ENCODE measurements around the gene DNAJB6. TPM values are rescaled to one million over a fixed set of nuclear protein-coding genes. Genes with fewer than 3 reads are reported as not detected.

Gene DNAJB6
- total RNA-seq, 1 experiment from 2014 or later: 82.5 TPM

- Histone ChIP-seq H2AFZ (ENCODE audit: low read depth, low read length, poor library complexity, severe bottlenecking) (no peak overlapping the region), H3K4me3 (replicated peaks in 1 of 2; ENCODE audit: low read depth in 1 of 2, low read length in 2 of 2) (no peak overlapping the region), H4K20me1 (ENCODE audit: insufficient read depth) (no peaks in the 10 kb centered on the region), H3K4me1 (ENCODE audit: control insufficient read depth in 1 of 2, insufficient read depth in 2 of 2, low read length in 2 of 2) (peaks cover 22 to 40% of the 10 kb centered on the region in 2 experiments), H3K9me2 (ENCODE audit: insufficient read depth) (no peaks in the 10 kb centered on the region), H3K9me3 (ENCODE audit: control insufficient read depth in 1 of 2, insufficient read depth in 1 of 2, low read depth in 1 of 2, low read length in 2 of 2) (no peaks in the 10 kb centered on the region), H3K9ac (ENCODE audit: low read length) (no peak overlapping the region), H3K79me2 (ENCODE audit: insufficient read depth, low read length) (no peaks in the 10 kb centered on the region), H3K27ac (ENCODE audit: low read depth, low read length) (no peak overlapping the region), H3K4me2 (ENCODE audit: low read length) (no peak overlapping the region), H3K27me3 (ENCODE audit: insufficient read depth, low read length) (no peaks in the 10 kb centered on the region), H3K36me3 (ENCODE audit: control insufficient read depth in 1 of 2, insufficient read depth in 2 of 2, low read length in 2 of 2) (no peaks in the 10 kb centered on the region)
- no TSS peak for BruUV-seq (replicated peaks)
- RAD21 ChIA-PET (ENCODE audit: low non-redundant PET in 1 of 2, low total read pairs in 2 of 2, uncharacterized antibody in 2 of 2, unreplicated experiment in 2 of 2): no interaction called here
- intact Hi-C loops (cut with micrococcal nuclease): no loop called here
- POLR2A ChIA-PET: no interaction called here
- TF ChIP-seq POLR2A (IDR thresholded peaks at IDR 0.05; ENCODE audit: borderline replicate concordance, extremely low read depth, insufficient read depth, insufficient read length) (no peak), SRF (IDR thresholded peaks at IDR 0.05; ENCODE audit: low read depth) (no peak), EZH2 (IDR thresholded peaks at IDR 0.05) (no peak), CTCF (IDR thresholded peaks at IDR 0.05 in 2 of 3, conservative IDR thresholded peaks at IDR 0.05 in 1 of 3; ENCODE audit: borderline replicate concordance in 1 of 3, insufficient read depth in 1 of 3, low read depth in 2 of 3, low read length in 2 of 3) (no peak), MAX (IDR thresholded peaks at IDR 0.05) (no peak), RAD21 (IDR thresholded peaks at IDR 0.05; ENCODE audit: low read depth) (no peak), CBX3 (IDR thresholded peaks at IDR 0.05; ENCODE audit: low read depth) (no peak), TCF7L2 (IDR thresholded peaks at IDR 0.05; ENCODE audit: borderline replicate concordance, extremely low read depth, insufficient read depth, insufficient read length) (no peak), ZBTB33 (IDR thresholded peaks at IDR 0.05; ENCODE audit: extremely low read depth, insufficient replicate concordance, low read length) (no peak), ATF3 (IDR thresholded peaks at IDR 0.05) (no peak), ZFX (IDR thresholded peaks at IDR 0.05) (no peak), ZNF274 (IDR thresholded peaks at IDR 0.05; ENCODE audit: low read depth, low read length) (no peak), EZH2phosphoT487 (IDR thresholded peaks at IDR 0.05; ENCODE audit: borderline replicate concordance) (no peak), SIN3A (IDR thresholded peaks at IDR 0.05; ENCODE audit: low read depth) (no peak), SP1 (IDR thresholded peaks at IDR 0.05; ENCODE audit: low read depth) (no peak), ELF1 (IDR thresholded peaks at IDR 0.05; ENCODE audit: borderline replicate concordance, low read depth) (no peak), JUND (IDR thresholded peaks at IDR 0.05) (no peak), FOSL1 (IDR thresholded peaks at IDR 0.05; ENCODE audit: low read depth) (no peak), EGR1 (IDR thresholded peaks at IDR 0.05; ENCODE audit: low read depth) (no peak)
- ATAC-seq: no peak
- CTCF ChIA-PET: no interaction called here
- no peak for DNase-seq (ENCODE audit: low read depth, low spot score)
Observed at GRCh38 chr7:157312941-157313340, 23.9 kb upstream of the DNAJB6 start.
